ENCODE data around the gene MAGI3.

The MAGI3 gene

GRCh38 chr1:113389953-113390834 is at the start of gene MAGI3:
MAGI3 (plus strand) TSS chr1:113390515; CDS start chr1:113391034, 519 bp downstream.
- DNase-seq (ENCODE audit: low read depth, low spot score), result peak; percentile 82

- DNase-seq (ENCODE audit: low read depth, low spot score), result no peak
These were observed 36.7 kb upstream of the MAGI3 start for GRCh38 chr1:113353580-113353979.

- DNase-seq (ENCODE audit: low read depth, low spot score), result no peak
These were observed 26.4 kb upstream of the MAGI3 start for GRCh38 chr1:113363935-113364334.

GRCh38 chr1:113369040-113369439 is 21.3 kb upstream of the MAGI3 start:
- DNase-seq (ENCODE audit: low read depth, low spot score), result no peak

GRCh38 chr1:113369699-113370098 is 20.6 kb upstream of the MAGI3 start:
- no peak for DNase-seq (ENCODE audit: low read depth, low spot score)

GRCh38 chr1:113370868-113371267 is 19.4 kb upstream of the MAGI3 start:
- DNase-seq (ENCODE audit: low read depth, low spot score), result no peak

- no peak for DNase-seq (ENCODE audit: low read depth, low spot score)
These were observed 17.8 kb upstream of the MAGI3 start for GRCh38 chr1:113372546-113372945.

GRCh38 chr1:113373644-113374043 is 16.7 kb upstream of the MAGI3 start:
- DNase-seq (ENCODE audit: low read depth, low spot score), result no peak

GRCh38 chr1:113375878-113376277 is 14.4 kb upstream of the MAGI3 start:
- DNase-seq (ENCODE audit: low read depth, low spot score), result no peak

- DNase-seq (ENCODE audit: low read depth, low spot score), result no peak
These were observed 10.2 kb upstream of the MAGI3 start for GRCh38 chr1:113380075-113380474.

GRCh38 chr1:113388017-113388620 is 2.2 kb upstream of the MAGI3 start:
- no peak for DNase-seq (ENCODE audit: low read depth, low spot score)

- DNase-seq (ENCODE audit: low read depth, low spot score), result no peak
These were observed 1.5 kb upstream of the MAGI3 start for GRCh38 chr1:113388621-113389358.

- DNase-seq (ENCODE audit: low read depth, low spot score), result no peak
These were observed 859 bp upstream of the MAGI3 start for GRCh38 chr1:113389359-113389952.

- no peak for DNase-seq (ENCODE audit: low read depth, low spot score)
These were observed 745 bp downstream of the MAGI3 start for GRCh38 chr1:113390871-113391648.

- no peak for DNase-seq (ENCODE audit: low read depth, low spot score)
These were observed 1.4 kb downstream of the MAGI3 start for GRCh38 chr1:113391649-113392271.

GRCh38 chr1:113392541-113393128 is 2.3 kb downstream of the MAGI3 start:
- DNase-seq (ENCODE audit: low read depth, low spot score), result no peak

- DNase-seq (ENCODE audit: low read depth, low spot score), result no peak
These were observed 3.9 kb downstream of the MAGI3 start for GRCh38 chr1:113394043-113394862.

- no peak for DNase-seq (ENCODE audit: low read depth, low spot score)
These were observed 4.5 kb downstream of the MAGI3 start for GRCh38 chr1:113394863-113395259.

GRCh38 chr1:113396102-113396501 is 5.8 kb downstream of the MAGI3 start:
- DNase-seq (ENCODE audit: low read depth, low spot score), result no peak

Data from activated naive CD8-positive, alpha-beta T cell treated with anti-CD3 and anti-CD28 coated beads, Interleukin-2, amount 50 U/mL, for 16 hours (primary cell).